AG10803 (cell line): ENCODE data around the gene RAI1.
A peak's percentile ranks its signal among the peaks of the same experiment; 100 is the strongest.

Experiments used
- DNase-seq: peaks from one replicate; pipeline ENCODE4 v3.0.0; 2010; ENCODE audit warnings: low read depth
- H3K4me3 ChIP-seq: 2 replicates; pipeline ENCODE4 v1.5.1; 2011; ENCODE audit warnings: mild to moderate bottlenecking, low read length, control low read depth
- TF ChIP-seq, protein P1 (sequence below): conservative IDR thresholded peaks from 2 replicates; pipeline ENCODE4 v1.5.1; 2011; ENCODE audit warnings: mild to moderate bottlenecking, low read length, control low read depth, inconsistent platforms

Gene RAI1

DNA sequence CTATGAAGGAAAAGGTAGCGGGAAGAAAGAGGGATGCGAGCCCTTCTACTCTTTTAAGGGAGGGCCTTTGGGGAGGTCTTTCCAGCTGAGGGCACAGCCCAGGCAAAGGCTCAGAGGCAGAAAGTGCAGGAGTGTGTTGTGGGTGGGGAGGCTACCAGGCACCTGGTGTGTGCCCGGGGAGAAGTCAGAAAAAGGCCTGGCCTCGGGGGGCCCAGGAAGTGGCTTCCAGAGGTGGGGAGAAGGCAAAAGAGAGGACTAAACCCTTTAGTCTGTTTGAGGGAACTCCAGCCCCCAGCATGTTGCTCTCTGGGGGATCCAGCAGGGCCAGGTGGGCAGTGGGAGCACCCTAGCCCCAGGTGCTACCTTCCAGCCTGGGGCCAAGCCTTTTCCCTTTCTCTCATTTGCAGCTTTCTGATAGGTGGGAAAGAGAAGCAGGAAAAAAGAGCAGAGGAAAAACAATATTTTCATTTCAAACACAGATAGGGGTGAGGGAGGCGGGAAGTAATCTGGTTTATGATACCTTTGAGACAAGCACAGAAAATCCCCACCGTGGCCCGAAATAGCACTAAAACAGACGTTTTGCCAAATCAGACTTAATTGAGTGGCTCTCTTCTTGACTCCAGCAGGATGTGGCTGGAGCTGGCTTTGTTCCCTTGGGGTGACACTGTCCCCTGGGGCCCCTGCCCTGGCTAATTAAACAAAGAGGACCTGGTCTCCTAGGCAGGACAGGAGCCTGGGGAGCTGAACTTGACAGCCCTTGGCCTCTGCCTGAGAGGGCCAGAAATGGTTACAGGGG lies 10.4 kb downstream of the RAI1 start:
- DNase-seq = peak; percentile 40
- TF ChIP-seq, protein P1, sequence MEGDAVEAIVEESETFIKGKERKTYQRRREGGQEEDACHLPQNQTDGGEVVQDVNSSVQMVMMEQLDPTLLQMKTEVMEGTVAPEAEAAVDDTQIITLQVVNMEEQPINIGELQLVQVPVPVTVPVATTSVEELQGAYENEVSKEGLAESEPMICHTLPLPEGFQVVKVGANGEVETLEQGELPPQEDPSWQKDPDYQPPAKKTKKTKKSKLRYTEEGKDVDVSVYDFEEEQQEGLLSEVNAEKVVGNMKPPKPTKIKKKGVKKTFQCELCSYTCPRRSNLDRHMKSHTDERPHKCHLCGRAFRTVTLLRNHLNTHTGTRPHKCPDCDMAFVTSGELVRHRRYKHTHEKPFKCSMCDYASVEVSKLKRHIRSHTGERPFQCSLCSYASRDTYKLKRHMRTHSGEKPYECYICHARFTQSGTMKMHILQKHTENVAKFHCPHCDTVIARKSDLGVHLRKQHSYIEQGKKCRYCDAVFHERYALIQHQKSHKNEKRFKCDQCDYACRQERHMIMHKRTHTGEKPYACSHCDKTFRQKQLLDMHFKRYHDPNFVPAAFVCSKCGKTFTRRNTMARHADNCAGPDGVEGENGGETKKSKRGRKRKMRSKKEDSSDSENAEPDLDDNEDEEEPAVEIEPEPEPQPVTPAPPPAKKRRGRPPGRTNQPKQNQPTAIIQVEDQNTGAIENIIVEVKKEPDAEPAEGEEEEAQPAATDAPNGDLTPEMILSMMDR = no peak
- H3K4me3 ChIP-seq = no peak overlapping the region

DNA sequence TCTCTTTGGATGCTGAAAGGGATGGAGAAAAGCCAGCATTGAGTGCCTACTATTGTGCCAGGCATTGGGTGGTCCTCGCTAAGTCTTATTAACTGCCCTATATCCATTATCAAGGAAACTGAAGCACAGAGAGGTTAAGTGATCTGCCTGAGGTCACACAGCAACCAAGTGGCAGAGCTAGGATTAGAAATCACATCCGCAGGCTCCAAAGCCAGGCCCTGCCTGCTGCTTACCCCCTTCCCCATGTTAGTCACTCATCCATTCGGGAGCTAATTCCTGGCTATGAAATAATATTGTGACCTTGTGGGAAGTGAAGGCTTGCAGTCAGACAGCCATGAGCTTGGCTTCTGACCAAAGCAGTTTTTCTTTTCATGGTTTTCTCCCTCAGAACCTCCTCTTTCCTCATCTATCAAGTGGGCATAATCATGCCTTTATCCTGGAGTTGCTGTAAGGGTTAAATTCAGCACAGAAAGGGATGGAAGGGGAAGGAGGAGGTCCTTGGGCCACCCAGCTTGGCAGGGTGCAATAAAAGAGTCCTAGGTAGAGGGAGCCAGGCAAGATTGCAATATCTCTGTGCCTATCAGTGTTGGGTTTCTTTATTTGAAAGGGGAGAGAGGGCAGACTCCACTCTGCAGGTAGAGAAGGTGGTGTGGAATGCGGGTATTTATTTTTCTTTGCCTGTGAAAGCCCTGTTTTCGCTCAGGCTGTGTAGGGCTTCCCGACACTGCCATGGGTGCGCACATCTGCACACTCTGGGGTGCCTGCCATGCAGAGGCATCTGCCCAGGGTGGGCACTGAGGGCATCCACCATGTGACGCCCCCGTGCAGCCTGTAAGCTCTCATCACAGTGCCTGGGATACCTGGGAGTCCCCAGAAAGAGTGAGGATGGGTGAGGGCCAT lies 11.3 kb downstream of the RAI1 start:
- no peak overlapping the region for H3K4me3 ChIP-seq
- TF ChIP-seq, protein P1 = no peak
- no peak for DNase-seq

DNA sequence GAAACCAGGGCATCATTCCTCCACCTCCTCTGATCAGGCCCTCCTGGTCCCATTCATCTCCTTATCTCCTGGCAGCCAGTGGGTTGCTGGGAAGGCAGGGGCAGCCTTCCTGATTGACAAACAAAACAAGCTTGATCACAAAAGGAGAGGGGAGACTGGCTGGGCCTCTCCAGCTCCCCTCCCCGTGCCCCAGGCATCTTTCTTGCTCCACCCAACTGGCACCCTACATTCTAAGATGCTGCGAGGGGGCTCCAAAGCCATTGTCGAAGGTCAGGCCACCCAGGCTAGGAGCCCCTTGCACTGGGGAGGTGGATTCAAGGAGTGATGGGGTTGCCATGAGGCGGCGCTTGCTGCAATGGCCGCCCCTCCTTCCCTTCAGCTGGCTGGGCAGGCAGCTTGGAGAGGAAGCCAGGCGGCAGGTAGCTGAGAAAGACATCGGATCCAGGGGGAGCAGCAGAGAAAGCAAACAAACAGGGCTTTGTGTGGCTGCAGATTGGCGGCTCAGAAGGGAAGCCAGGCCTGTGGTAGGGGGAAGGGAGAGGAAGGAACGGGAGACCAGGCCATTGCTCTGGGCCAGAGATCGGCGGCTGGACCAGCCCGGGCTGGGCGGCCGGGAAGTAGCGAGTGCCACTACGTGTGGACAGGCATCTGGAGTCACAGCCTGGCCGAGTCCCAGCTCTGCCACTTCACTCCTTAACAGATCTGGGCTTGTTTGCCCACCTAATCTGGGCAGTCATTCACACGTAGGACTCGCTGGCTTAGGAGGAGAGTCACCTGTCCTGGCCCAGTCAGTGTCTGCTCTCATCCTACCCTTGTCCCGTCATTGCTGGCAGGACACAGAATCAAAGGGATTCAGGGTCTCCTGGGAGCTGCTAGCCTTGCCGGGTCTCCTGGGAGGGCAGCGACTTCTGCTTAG lies 12.3 kb downstream of the RAI1 start:
- H3K4me3 ChIP-seq = peak overlapping the region; percentile 54
- TF ChIP-seq, protein P1 = no peak
- no peak for DNase-seq

DNA sequence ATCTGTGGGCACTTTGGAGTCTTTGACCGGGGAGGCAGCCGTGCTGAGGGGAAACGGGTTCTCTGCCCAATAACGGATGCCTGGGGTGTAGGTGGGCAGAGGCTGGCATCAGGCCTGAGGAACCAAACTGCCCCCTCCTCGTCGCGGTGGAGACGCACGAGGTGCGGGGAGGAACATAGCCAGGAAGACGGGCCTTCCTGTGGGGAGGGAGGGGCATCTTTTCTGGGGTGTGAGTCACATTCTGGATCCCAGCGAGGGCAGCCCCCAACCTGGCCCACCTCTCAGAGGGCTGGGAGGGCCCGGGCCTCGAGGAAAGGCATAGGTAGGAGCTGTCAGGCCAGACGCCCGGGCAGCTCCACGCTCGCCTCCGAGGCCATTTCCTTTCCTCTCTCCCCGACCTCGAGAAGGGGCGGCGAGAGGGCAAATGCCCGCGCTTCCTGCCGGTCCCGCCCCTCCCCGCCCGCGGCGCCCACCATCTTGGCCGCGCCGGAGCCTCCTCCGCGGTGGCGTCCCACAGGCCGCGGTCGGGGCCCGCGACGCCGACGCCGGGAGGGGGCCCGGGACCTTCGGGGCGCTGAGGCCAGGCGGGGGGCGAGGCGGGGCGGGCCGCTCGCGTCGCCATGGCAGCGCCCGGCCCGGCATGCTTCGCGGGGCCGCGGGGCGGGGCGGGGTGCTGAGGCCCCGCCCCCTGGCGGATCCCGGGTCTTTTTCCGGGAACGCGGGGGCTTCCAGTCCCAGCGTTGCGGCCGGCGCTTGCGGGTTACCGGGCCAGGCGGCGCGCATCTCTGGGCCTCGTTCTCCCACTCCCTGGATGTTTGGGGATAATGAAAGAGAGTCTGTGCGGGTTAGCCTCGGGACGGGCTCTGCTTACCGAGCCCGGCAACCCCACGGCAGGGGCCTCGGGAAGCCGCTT lies 13.2 kb downstream of the RAI1 start:
- TF ChIP-seq, protein P1 = no peak
- H3K4me3 ChIP-seq = peak overlapping the region; percentile 75
- DNase-seq = peak; percentile 55

GRCh38 chr17:17696085-17696484 lies 14.8 kb downstream of the RAI1 start:
- H3K4me3 ChIP-seq = no peak overlapping the region
- TF ChIP-seq, protein P1 = no peak
- no peak for DNase-seq
